A673 (cell line): ENCODE measurements around the gene FOXO4. TPM values are rescaled to one million over a fixed set of nuclear protein-coding genes. Genes with fewer than 3 reads are reported as not detected.

Source experiments
- BruUV-seq: library from RNA; stranded (reverse); fragments of 400-500 nt; replicated peaks from 2 replicates; lab custom pipeline; 2021; lab: Mats Ljungman, UMichigan
- CTCF ChIA-PET: fragments of 300-600 bp; sonication (Branson Sonifier 250); formaldehyde crosslinking; loops from one replicate; lab custom pipeline; 2022; ENCODE audit warnings: antibody characterized with exemption; lab: Charles Lee
- POLR2A ChIA-PET: fragments of 300-600 bp; sonication (Branson Sonifier 250); formaldehyde crosslinking; loops from one replicate; lab custom pipeline; 2022; ENCODE audit warnings: antibody characterized with exemption; ENCODE audit not compliant: low non-redundant PET; lab: Charles Lee
- DNase-seq: peaks from one replicate; pipeline ENCODE4 v3.0.0-alpha.2; 2015; ENCODE audit warnings: low spot score
- H3K27ac ChIP-seq: fragments of 200-600 bp; sonication (generic); 2 replicates; pipeline ENCODE4 v1.5.1; 2016; ENCODE audit warnings: mixed run types, low read depth, mild to moderate bottlenecking, mixed read lengths, antibody characterized with exemption, low read length; ENCODE audit not compliant: poor library complexity, severe bottlenecking
- H3K27me3 ChIP-seq: fragments of 200-600 bp; sonication (generic); replicated peaks from 2 replicates; pipeline ENCODE4 v1.6.1; 2017; ENCODE audit warnings: mixed run types, low read depth, mild to moderate bottlenecking, mixed read lengths, antibody characterized with exemption, low read length; ENCODE audit not compliant: insufficient read depth, poor library complexity
- H3K36me3 ChIP-seq: fragments of 200-600 bp; sonication (generic); 2 replicates; pipeline ENCODE4 v1.6.1; 2016; ENCODE audit warnings: mixed run types, mild to moderate bottlenecking, mixed read lengths, antibody characterized with exemption, low read length; ENCODE audit not compliant: insufficient read depth, poor library complexity, severe bottlenecking
- H3K4me1 ChIP-seq: fragments of 200-600 bp; sonication (generic); 2 replicates; pipeline ENCODE4 v1.6.1; 2017; ENCODE audit warnings: mixed run types, mild to moderate bottlenecking, mixed read lengths, antibody characterized with exemption, low read length; ENCODE audit not compliant: insufficient read depth, poor library complexity, severe bottlenecking
- H3K4me3 ChIP-seq: fragments of 200-600 bp; sonication (generic); 2 replicates; pipeline ENCODE4 v1.5.1; 2016; ENCODE audit warnings: low read depth, mixed run types, mild to moderate bottlenecking, mixed read lengths, low read length; ENCODE audit not compliant: poor library complexity, severe bottlenecking
- H3K9me3 ChIP-seq: fragments of 200-600 bp; sonication (generic); 2 replicates; pipeline ENCODE4 v1.6.1; 2016; ENCODE audit warnings: mixed run types, low read depth, mild to moderate bottlenecking, mixed read lengths, antibody characterized with exemption, low read length; ENCODE audit not compliant: poor library complexity, severe bottlenecking
- CTCF ChIP-seq: fragments of 300-800, 200-600 bp; sonication (generic); conservative IDR thresholded peaks from 2 replicates; pipeline ENCODE4 v1.5.1; 2017; ENCODE audit warnings: low read depth, mild to moderate bottlenecking, antibody characterized with exemption, low read length, moderate library complexity, mixed read lengths
- EZH2 ChIP-seq: fragments of 200-600 bp; sonication (generic); IDR thresholded peaks from 2 replicates; pipeline ENCODE4 v1.6.1; 2017; ENCODE audit warnings: borderline replicate concordance, low read depth, mild to moderate bottlenecking, mixed read lengths, antibody characterized with exemption, low read length; ENCODE audit not compliant: poor library complexity, severe bottlenecking
- intact Hi-C: fragments of 100-400 bp; cut with micrococcal nuclease; formaldehyde crosslinking; loops from one replicate; pipeline ENCODE4 v1.10.0; 2022; ENCODE audit not compliant: unreplicated experiment
- total RNA-seq: library from RNA; stranded (reverse); gene quantifications from 2 replicates; pipeline ENCODE4 v1.2.3, GENCODE V29; 2021

FOXO4 gene
- total RNA-seq, 1 experiment from 2014 or later: 7.0 TPM

- H3K36me3 ChIP-seq: no peaks in the 10 kb centered on the region
- DNase-seq: no peak
- CTCF ChIA-PET: interaction anchor here (0.7 kb wide), 1 partner anchor 120 kb away, joined by 3 read pairs; no protein-coding TSS in a partner anchor
- intact Hi-C loops: no loop called here
- H3K27ac ChIP-seq: no peak overlapping the region
- H3K9me3 ChIP-seq: no peaks in the 10 kb centered on the region
- no TSS peak for BruUV-seq
- no peaks in the 10 kb centered on the region for H3K4me1 ChIP-seq
- H3K4me3 ChIP-seq: no peak overlapping the region
- no peak for TF ChIP-seq EZH2
- no peak for TF ChIP-seq CTCF
- H3K27me3 ChIP-seq: no peaks in the 10 kb centered on the region
- POLR2A ChIA-PET: no interaction called here
These were observed 4.4 kb upstream of the FOXO4 start for GRCh38 chrX:71091263-71091662.

GRCh38 chrX:71095033-71095432 lies 618 bp upstream of the FOXO4 start:
- CTCF ChIA-PET: no interaction called here
- Histone ChIP-seq H3K4me1 (no peaks in the 10 kb centered on the region), H3K36me3 (no peaks in the 10 kb centered on the region), H3K27ac (no peak overlapping the region), H3K27me3 (no peaks in the 10 kb centered on the region), H3K4me3 (peak overlapping the region; percentile 51), H3K9me3 (no peaks in the 10 kb centered on the region)
- TSS peak; percentile 86 for BruUV-seq
- intact Hi-C loops: loop anchor here (5.0 kb wide), 1 partner anchor 82 kb away; no protein-coding TSS in a partner anchor
- DNase-seq: no peak
- TF ChIP-seq CTCF (no peak), EZH2 (no peak)
- POLR2A ChIA-PET: no interaction called here

- no peak for DNase-seq
- TF ChIP-seq CTCF (no peak), EZH2 (no peak)
- Histone ChIP-seq H3K4me3 (peak overlapping the region; percentile 51), H3K36me3 (no peaks in the 10 kb centered on the region), H3K4me1 (no peaks in the 10 kb centered on the region), H3K27me3 (no peaks in the 10 kb centered on the region), H3K9me3 (no peaks in the 10 kb centered on the region), H3K27ac (no peak overlapping the region)
- no TSS peak for BruUV-seq
- intact Hi-C loops: loop anchor here (2.0 to 5.0 kb wide), 2 partner anchors 51 to 81 kb away; no protein-coding TSS in a partner anchor
- ChIA-PET CTCF (no interaction called here), POLR2A (no interaction called here)
These were observed 519 bp downstream of the FOXO4 start for GRCh38 chrX:71095981-71096759.
